ENCODE data around the gene OR6S1. TPM values are rescaled to one million over a fixed set of nuclear protein-coding genes. Genes with fewer than 3 reads are reported as not detected.

OR6S1 gene
- total RNA-seq, 1 experiment from 2014 or later = not detected

GRCh38 chr14:20617138-20618003, 24.1 kb downstream of the OR6S1 start:
- no peak overlapping the region for H3K27ac ChIP-seq (ENCODE audit: low read length)
- in situ Hi-C loops (cut with HindIII; ENCODE audit: low pct_unique_long_range_greater_than_20kb, low sequenced_read_pairs) = no loop called here
- H3K9me3 ChIP-seq (ENCODE audit: control insufficient read depth, insufficient read depth, low read depth, low read length) = no peaks in the 10 kb centered on the region
- H3K27me3 ChIP-seq (ENCODE audit: control insufficient read depth, insufficient read depth, low read length) = no peaks in the 10 kb centered on the region
- no peaks in the 10 kb centered on the region for H3K36me3 ChIP-seq (ENCODE audit: control insufficient read depth, insufficient read depth, low read length)
- intact Hi-C loops (cut with micrococcal nuclease; ENCODE audit: unreplicated experiment) = loop anchor here (10.0 kb wide), 1 partner anchor 237 kb away; no protein-coding TSS in a partner anchor
- no peak overlapping the region for H3K4me3 ChIP-seq (ENCODE audit: low read depth in 2 of 2, low read length in 2 of 2)
- no peak for TF ChIP-seq REST (IDR thresholded peaks at IDR 0.05; ENCODE audit: insufficient read depth in 1 of 2, low read depth in 2 of 2, low read length in 1 of 2)
- no TSS peak for BruUV-seq (replicated peaks)
- CTCF ChIA-PET = no interaction called here
- DNase-seq (ENCODE audit: low read depth, low spot score) = no peak
- H3K4me1 ChIP-seq (ENCODE audit: control insufficient read depth, insufficient read depth, low read length) = peaks cover 13% of the 10 kb centered on the region
- ATAC-seq = no peak
- POLR2A ChIA-PET = no interaction called here

GRCh38 chr14:20615996-20616395, 25.5 kb downstream of the OR6S1 start:
- in situ Hi-C loops (cut with HindIII; ENCODE audit: low pct_unique_long_range_greater_than_20kb, low sequenced_read_pairs) = no loop called here
- DNase-seq (ENCODE audit: low read depth, low spot score) (no peak), ATAC-seq (no peak)
- no peak for TF ChIP-seq POLR2AphosphoS5 (IDR thresholded peaks at IDR 0.05; ENCODE audit: low read depth, low read length)
- TF ChIP-seq SIN3A (IDR thresholded peaks at IDR 0.05; ENCODE audit: borderline replicate concordance, insufficient read depth, low read depth, low read length) = no peak
- TF ChIP-seq CTCF (IDR thresholded peaks at IDR 0.05) = no peak
- no peak for TF ChIP-seq TCF7L2 (IDR thresholded peaks at IDR 0.05; ENCODE audit: low read depth, low read length)
- no peak for TF ChIP-seq REST (IDR thresholded peaks at IDR 0.05; ENCODE audit: insufficient read depth in 1 of 2, low read depth in 2 of 2, low read length in 1 of 2)
- Histone ChIP-seq H3K27me3 (ENCODE audit: control insufficient read depth, insufficient read depth, low read length) (no peaks in the 10 kb centered on the region), H3K4me1 (ENCODE audit: control insufficient read depth, insufficient read depth, low read length) (peaks cover 17% of the 10 kb centered on the region), H3K36me3 (ENCODE audit: control insufficient read depth, insufficient read depth, low read length) (no peaks in the 10 kb centered on the region), H3K27ac (ENCODE audit: low read length) (no peak overlapping the region), H3K9me3 (ENCODE audit: control insufficient read depth, insufficient read depth, low read depth, low read length) (no peaks in the 10 kb centered on the region), H3K4me3 (ENCODE audit: low read depth in 2 of 2, low read length in 2 of 2) (no peak overlapping the region)
- CTCF ChIA-PET = no interaction called here
- intact Hi-C loops (cut with micrococcal nuclease; ENCODE audit: unreplicated experiment) = loop anchor here (10.0 kb wide), 1 partner anchor 239 kb away; no protein-coding TSS in a partner anchor
- no TSS peak for BruUV-seq (replicated peaks)
- POLR2A ChIA-PET = no interaction called here
